NCI-H2196 treated with DMSO at 0.1 percent for 48 hours (cell line): ENCODE data around the gene SREK1.

Experiments used
- DNase-seq: peaks from one replicate; lab custom pipeline; 2025; ENCODE audit not compliant: unreplicated experiment; lab: John Stamatoyannopoulos, UW

The SREK1 gene

GRCh38 chr5:66164044-66164790 lies 20.1 kb downstream of the SREK1 start:
- no peak for DNase-seq

GRCh38 chr5:66168226-66168625 lies 24.1 kb downstream of the SREK1 start:
- no peak for DNase-seq

- no peak for DNase-seq
Observed at GRCh38 chr5:66169534-66169933, 25.4 kb downstream of the SREK1 start.

- DNase-seq = no peak
Observed at GRCh38 chr5:66170195-66170919, 26.3 kb downstream of the SREK1 start.

- no peak for DNase-seq
Observed at GRCh38 chr5:66171349-66172344, 27.5 kb downstream of the SREK1 start.

GRCh38 chr5:66174338-66174737 lies 30.2 kb downstream of the SREK1 start:
- no peak for DNase-seq

- DNase-seq = no peak
Observed at GRCh38 chr5:66178799-66179198, 34.7 kb downstream of the SREK1 start.

GRCh38 chr5:66179297-66180051 lies 35.4 kb downstream of the SREK1 start:
- no peak for DNase-seq

- no peak for DNase-seq
Observed at GRCh38 chr5:66180282-66181155, 36.4 kb downstream of the SREK1 start.

GRCh38 chr5:66186108-66186507 lies 42.0 kb downstream of the SREK1 start:
- DNase-seq = no peak

- no peak for DNase-seq
Observed at GRCh38 chr5:66193419-66193818, 49.3 kb downstream of the SREK1 start.

GRCh38 chr5:66197764-66198405 lies 53.8 kb downstream of the SREK1 start:
- no peak for DNase-seq

- no peak for DNase-seq
Observed at GRCh38 chr5:66198837-66199236, 54.7 kb downstream of the SREK1 start.

- DNase-seq = no peak
Observed at GRCh38 chr5:66203531-66203930, 59.4 kb downstream of the SREK1 start.

GRCh38 chr5:66206465-66206864 lies 62.4 kb downstream of the SREK1 start:
- no peak for DNase-seq

GRCh38 chr5:66207800-66208561 lies 63.9 kb downstream of the SREK1 start:
- no peak for DNase-seq

- no peak for DNase-seq
Observed at GRCh38 chr5:66209350-66209749, 65.2 kb downstream of the SREK1 start.

GRCh38 chr5:66209794-66210193 lies 65.7 kb downstream of the SREK1 start:
- no peak for DNase-seq
